ENCODE results near the gene TECTA. TPM values are rescaled to one million over a fixed set of nuclear protein-coding genes. Genes with fewer than 3 reads are reported as not detected.

TECTA gene
- total RNA-seq, 1 experiment from 2014 or later, result 0.41 TPM

DNA sequence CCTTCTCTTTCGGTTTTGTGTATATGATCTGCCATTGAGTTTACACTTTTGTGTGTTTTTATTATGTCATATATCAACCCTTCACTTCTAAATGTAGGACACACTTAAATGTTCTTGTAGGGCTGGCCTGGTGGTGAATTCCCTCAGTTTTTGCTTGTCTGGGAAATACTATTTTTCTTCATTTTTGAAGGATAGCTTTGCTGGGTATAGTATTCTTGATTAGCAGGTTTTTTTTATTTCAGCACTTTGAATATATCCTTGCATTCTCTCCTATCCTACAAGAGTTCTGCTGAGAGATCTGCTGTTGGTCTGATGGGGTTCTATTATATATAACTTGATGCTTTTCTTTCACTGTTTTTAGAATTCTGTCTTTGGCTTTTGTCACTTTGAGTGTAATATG is 79.1 kb downstream of the TECTA start:
- Mint-ChIP-seq H3K4me1 (ENCODE audit: low read depth, unreplicated experiment) (no peaks in the 10 kb centered on the region), H3K9me3 (ENCODE audit: unreplicated experiment) (peaks cover 27% of the 10 kb centered on the region), H3K36me3 (ENCODE audit: insufficient read depth, unreplicated experiment) (no peaks in the 10 kb centered on the region), H3K27ac (ENCODE audit: unreplicated experiment) (no peak overlapping the region), H3K4me3 (ENCODE audit: unreplicated experiment) (no peak overlapping the region), H3K27me3 (ENCODE audit: insufficient read depth, unreplicated experiment) (peaks cover 10% of the 10 kb centered on the region)
- POLR2A ChIA-PET, result no interaction called here
- intact Hi-C loops (cut with micrococcal nuclease; ENCODE audit: unreplicated experiment), result no loop called here
- TF ChIP-seq, protein P1, sequence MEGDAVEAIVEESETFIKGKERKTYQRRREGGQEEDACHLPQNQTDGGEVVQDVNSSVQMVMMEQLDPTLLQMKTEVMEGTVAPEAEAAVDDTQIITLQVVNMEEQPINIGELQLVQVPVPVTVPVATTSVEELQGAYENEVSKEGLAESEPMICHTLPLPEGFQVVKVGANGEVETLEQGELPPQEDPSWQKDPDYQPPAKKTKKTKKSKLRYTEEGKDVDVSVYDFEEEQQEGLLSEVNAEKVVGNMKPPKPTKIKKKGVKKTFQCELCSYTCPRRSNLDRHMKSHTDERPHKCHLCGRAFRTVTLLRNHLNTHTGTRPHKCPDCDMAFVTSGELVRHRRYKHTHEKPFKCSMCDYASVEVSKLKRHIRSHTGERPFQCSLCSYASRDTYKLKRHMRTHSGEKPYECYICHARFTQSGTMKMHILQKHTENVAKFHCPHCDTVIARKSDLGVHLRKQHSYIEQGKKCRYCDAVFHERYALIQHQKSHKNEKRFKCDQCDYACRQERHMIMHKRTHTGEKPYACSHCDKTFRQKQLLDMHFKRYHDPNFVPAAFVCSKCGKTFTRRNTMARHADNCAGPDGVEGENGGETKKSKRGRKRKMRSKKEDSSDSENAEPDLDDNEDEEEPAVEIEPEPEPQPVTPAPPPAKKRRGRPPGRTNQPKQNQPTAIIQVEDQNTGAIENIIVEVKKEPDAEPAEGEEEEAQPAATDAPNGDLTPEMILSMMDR (IDR thresholded peaks at IDR 0.05; ENCODE audit: insufficient read depth in 1 of 2, low read depth in 1 of 2, low read length in 1 of 2, severe bottlenecking in 1 of 2, unreplicated experiment in 1 of 2), result no peak
- no peaks in the 10 kb centered on the region; the same call in 1 of the 2 replicates for H3K27me3 ChIP-seq (replicated peaks; ENCODE audit: control insufficient read depth, insufficient read depth, low read length)
- H3K4me1 ChIP-seq, result no peaks in the 10 kb centered on the region
- no peak overlapping the region for H3K4me3 ChIP-seq (ENCODE audit: low read depth, low read length)
- BruUV-seq (replicated peaks), result no TSS peak
- peaks cover 23% of the 10 kb centered on the region for H3K9me3 ChIP-seq
- H3K36me3 ChIP-seq (ENCODE audit: control insufficient read depth, insufficient read depth, low read length), result no peaks in the 10 kb centered on the region
- no peak for DNase-seq
- CTCF ChIA-PET, result interaction anchor here (0.7 kb wide), 1 partner anchor 162 kb away, joined by 3 read pairs; no protein-coding TSS in a partner anchor

DNA sequence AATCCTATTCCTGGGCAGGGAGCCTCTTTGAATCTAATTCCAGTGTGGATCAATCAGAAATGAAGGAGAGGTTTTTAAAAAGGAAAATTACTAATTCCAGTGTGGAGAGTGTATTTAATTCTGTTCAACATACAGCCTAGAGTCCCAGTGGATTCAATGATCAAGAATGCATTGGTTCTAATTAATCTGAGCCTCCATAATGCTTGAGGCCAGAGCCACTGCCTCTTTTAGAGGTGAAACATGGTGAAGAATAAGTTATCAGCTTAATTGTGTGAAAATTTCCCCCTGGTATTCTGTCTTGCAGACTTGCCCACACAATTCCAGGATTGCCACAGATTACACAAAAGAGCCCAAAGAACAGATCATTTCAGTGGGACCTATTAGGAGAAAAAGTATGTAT is 87.7 kb downstream of the TECTA start:
- Histone ChIP-seq H3K4me1 (no peaks in the 10 kb centered on the region), H3K9me3 (no peaks in the 10 kb centered on the region), H3K4me3 (ENCODE audit: low read depth, low read length) (no peak overlapping the region), H3K27me3 (replicated peaks; ENCODE audit: control insufficient read depth, insufficient read depth, low read length) (no peaks in the 10 kb centered on the region), H3K36me3 (ENCODE audit: control insufficient read depth, insufficient read depth, low read length) (no peaks in the 10 kb centered on the region)
- intact Hi-C loops (cut with micrococcal nuclease; ENCODE audit: unreplicated experiment), result no loop called here
- ChIA-PET CTCF (no interaction called here), POLR2A (no interaction called here)
- BruUV-seq (replicated peaks), result no TSS peak
- DNase-seq, result no peak
- TF ChIP-seq, protein P1 (IDR thresholded peaks at IDR 0.05; ENCODE audit: insufficient read depth in 1 of 2, low read depth in 1 of 2, low read length in 1 of 2, severe bottlenecking in 1 of 2, unreplicated experiment in 1 of 2), result no peak
- no peak overlapping the region for H3K27ac Mint-ChIP-seq (ENCODE audit: unreplicated experiment)
- no peaks in the 10 kb centered on the region for H3K4me1 Mint-ChIP-seq (ENCODE audit: low read depth, unreplicated experiment)
- H3K36me3 Mint-ChIP-seq (ENCODE audit: insufficient read depth, unreplicated experiment), result no peaks in the 10 kb centered on the region
- no peaks in the 10 kb centered on the region for H3K9me3 Mint-ChIP-seq (ENCODE audit: unreplicated experiment)
- H3K4me3 Mint-ChIP-seq (ENCODE audit: unreplicated experiment), result no peak overlapping the region
- H3K27me3 Mint-ChIP-seq (ENCODE audit: insufficient read depth, unreplicated experiment), result peaks cover 28% of the 10 kb centered on the region

DNA sequence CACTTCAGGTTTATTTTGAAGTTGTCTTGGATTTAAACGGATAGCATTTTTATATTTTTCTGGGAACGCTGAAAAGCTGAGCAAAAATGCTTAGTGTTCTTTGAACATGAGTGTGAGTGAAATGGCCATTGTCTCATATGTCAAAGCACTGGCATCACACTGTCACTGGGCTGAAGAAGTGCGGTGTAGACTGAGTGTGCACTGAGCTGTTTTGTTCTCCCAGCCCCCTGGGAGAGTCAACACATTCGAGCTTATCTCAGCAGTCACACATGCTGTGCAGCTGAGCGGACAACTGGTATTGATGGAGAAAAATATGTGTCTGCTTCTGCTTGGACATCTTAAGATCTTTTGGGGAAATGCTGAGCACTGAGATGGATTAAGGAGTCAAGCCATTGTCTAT is 90.8 kb downstream of the TECTA start:
- Histone ChIP-seq H3K4me1 (no peaks in the 10 kb centered on the region), H3K4me3 (ENCODE audit: low read depth, low read length) (no peak overlapping the region), H3K36me3 (ENCODE audit: control insufficient read depth, insufficient read depth, low read length) (no peaks in the 10 kb centered on the region), H3K27me3 (replicated peaks; ENCODE audit: control insufficient read depth, insufficient read depth, low read length) (no peaks in the 10 kb centered on the region), H3K9me3 (no peaks in the 10 kb centered on the region)
- ChIA-PET POLR2A (no interaction called here), CTCF (interaction anchor here (0.9 kb wide), 1 partner anchor 247 kb away, joined by 4 read pairs; no protein-coding TSS in a partner anchor)
- intact Hi-C loops (cut with micrococcal nuclease; ENCODE audit: unreplicated experiment), result no loop called here
- BruUV-seq (replicated peaks), result no TSS peak
- no peak for DNase-seq
- no peaks in the 10 kb centered on the region for H3K4me1 Mint-ChIP-seq (ENCODE audit: low read depth, unreplicated experiment)
- H3K36me3 Mint-ChIP-seq (ENCODE audit: insufficient read depth, unreplicated experiment), result no peaks in the 10 kb centered on the region
- H3K27ac Mint-ChIP-seq (ENCODE audit: unreplicated experiment), result no peak overlapping the region
- H3K4me3 Mint-ChIP-seq (ENCODE audit: unreplicated experiment), result no peak overlapping the region
- TF ChIP-seq, protein P1 (IDR thresholded peaks at IDR 0.05; ENCODE audit: insufficient read depth in 1 of 2, low read depth in 1 of 2, low read length in 1 of 2, severe bottlenecking in 1 of 2, unreplicated experiment in 1 of 2), result no peak
- peaks cover 31% of the 10 kb centered on the region for H3K27me3 Mint-ChIP-seq (ENCODE audit: insufficient read depth, unreplicated experiment)
- H3K9me3 Mint-ChIP-seq (ENCODE audit: unreplicated experiment), result no peaks in the 10 kb centered on the region

All from Caco-2 (cell line).